ENCODE results near the gene PLPP4. TPM values are rescaled to one million over a fixed set of nuclear protein-coding genes. Genes with fewer than 3 reads are reported as not detected.

PLPP4 gene
- total and polyA plus RNA-seq, 10 of the 15 experiments (the other 5 are each of a cell fraction or from before 2014, with no cell fraction given) = 0.08 to 3.1 (median 0.26) TPM; not detected in 3

DNA sequence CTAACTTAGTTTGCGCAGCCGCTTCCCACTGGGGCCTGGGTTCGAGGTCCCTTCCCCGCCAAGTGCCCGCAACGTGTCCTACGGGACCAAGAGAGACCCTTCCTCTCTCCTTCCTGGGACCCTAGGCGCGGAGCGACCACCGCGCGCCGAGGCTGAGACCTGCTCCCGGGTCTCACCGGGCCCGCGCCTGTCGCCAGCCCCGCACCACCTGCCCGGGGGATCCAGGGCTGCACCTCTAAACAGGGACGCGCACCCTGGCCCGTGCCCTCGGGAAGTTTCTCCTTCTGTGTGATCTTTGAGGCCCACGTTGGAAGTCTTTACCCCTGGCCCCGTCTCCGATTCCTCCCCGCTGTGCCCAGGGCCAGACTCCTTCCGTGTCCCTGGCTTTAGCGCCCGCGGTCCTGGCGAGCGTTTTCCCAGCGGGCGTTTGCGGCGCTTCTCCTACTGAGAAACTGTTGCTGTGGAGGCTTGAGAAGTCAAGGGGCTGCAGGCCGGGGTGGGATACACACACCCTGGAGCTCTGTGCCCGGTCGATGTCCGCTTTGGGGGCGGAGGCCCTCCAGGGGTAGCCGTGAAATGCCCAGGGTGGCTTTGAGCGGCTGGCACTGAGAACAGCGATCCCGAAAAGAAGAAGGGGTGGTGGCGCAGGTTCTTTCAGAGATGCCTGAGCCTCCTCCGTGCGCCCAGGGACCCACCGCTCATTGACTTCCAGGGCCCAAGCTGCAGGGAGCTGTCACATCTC lies 575 bp downstream of the PLPP4 start:
- ChIA-PET RAD21 (ENCODE audit: unreplicated experiment) (no interaction called here), POLR2A (no interaction called here), SMC1A (ENCODE audit: uncharacterized antibody, unreplicated experiment) (no interaction called here), CTCF (no interaction called here)
- DNase-seq (ENCODE audit: low read depth, low spot score) (no peak), FAIRE-seq (no peak), ATAC-seq (no peak)
- WGBS (ENCODE audit: insufficient coverage, insufficient replicate concordance, low lambda C conversion rate, missing lambda C conversion rate) = 71% methylated on average over 39 of the region's 52 CpGs
- in situ Hi-C loops (cut with MboI) (no loop called here), intact Hi-C loops (cut with micrococcal nuclease; ENCODE audit: unreplicated experiment) (no loop called here)
- no peak overlapping the region for H2AFZ ChIP-seq (ENCODE audit: control insufficient read depth, low read depth, low read length)
- no peak overlapping the region for H3K27ac ChIP-seq (ENCODE audit: control insufficient read depth, insufficient read depth)
- H3K9me3 ChIP-seq (replicated peaks; ENCODE audit: control insufficient read depth, insufficient read depth, low read length) = no peaks in the 10 kb centered on the region
- H3K9ac ChIP-seq (ENCODE audit: control insufficient read depth, insufficient read depth, low read length) = no peak overlapping the region
- no peaks in the 10 kb centered on the region for H4K20me1 ChIP-seq (ENCODE audit: control insufficient read depth, insufficient read depth)
- H3K4me2 ChIP-seq (ENCODE audit: control insufficient read depth, insufficient read depth) = no peak overlapping the region
- no TSS peak for BruUV-seq (replicated peaks)
- H3K79me2 ChIP-seq (ENCODE audit: control insufficient read depth, insufficient read depth, low read length) = no peaks in the 10 kb centered on the region
- H3K4me3 ChIP-seq = no peak overlapping the region
- H3K27me3 ChIP-seq (replicated peaks in 1 of 2; ENCODE audit: control insufficient read depth in 2 of 2, insufficient read depth in 2 of 2, low read length in 1 of 2) = peaks cover 5 to 11% of the 10 kb centered on the region in 2 experiments
- no peak for TF ChIP-seq KAT2A (conservative IDR thresholded peaks at IDR 0.05; ENCODE audit: control insufficient read depth, low read depth, low read length)
- no peak for TF ChIP-seq RFX5 (IDR thresholded peaks at IDR 0.05; ENCODE audit: low read depth, low read length)
- TF ChIP-seq CHD2 (IDR thresholded peaks at IDR 0.05; ENCODE audit: borderline replicate concordance, low read depth, low read length) = no peak
- no peak for TF ChIP-seq NFYA (IDR thresholded peaks at IDR 0.05; ENCODE audit: borderline replicate concordance, low read depth, low read length)
- no peak for TF ChIP-seq PAX5 (IDR thresholded peaks at IDR 0.05; ENCODE audit: borderline replicate concordance, low read depth, low read length)
- TF ChIP-seq, protein P1, sequence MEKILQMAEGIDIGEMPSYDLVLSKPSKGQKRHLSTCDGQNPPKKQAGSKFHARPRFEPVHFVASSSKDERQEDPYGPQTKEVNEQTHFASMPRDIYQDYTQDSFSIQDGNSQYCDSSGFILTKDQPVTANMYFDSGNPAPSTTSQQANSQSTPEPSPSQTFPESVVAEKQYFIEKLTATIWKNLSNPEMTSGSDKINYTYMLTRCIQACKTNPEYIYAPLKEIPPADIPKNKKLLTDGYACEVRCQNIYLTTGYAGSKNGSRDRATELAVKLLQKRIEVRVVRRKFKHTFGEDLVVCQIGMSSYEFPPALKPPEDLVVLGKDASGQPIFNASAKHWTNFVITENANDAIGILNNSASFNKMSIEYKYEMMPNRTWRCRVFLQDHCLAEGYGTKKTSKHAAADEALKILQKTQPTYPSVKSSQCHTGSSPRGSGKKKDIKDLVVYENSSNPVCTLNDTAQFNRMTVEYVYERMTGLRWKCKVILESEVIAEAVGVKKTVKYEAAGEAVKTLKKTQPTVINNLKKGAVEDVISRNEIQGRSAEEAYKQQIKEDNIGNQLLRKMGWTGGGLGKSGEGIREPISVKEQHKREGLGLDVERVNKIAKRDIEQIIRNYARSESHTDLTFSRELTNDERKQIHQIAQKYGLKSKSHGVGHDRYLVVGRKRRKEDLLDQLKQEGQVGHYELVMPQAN (conservative IDR thresholded peaks at IDR 0.05) = no peak
- TF ChIP-seq BCLAF1 (IDR thresholded peaks at IDR 0.05) = no peak
- TF ChIP-seq ZZZ3 (IDR thresholded peaks at IDR 0.05; ENCODE audit: control insufficient read depth, insufficient read length, low read depth) = no peak
- no peak for TF ChIP-seq MYC (IDR thresholded peaks at IDR 0.05; ENCODE audit: insufficient read depth, insufficient read length, insufficient replicate concordance, low read length, severe bottlenecking)
- no peak for TF ChIP-seq POU2F2 (IDR thresholded peaks at IDR 0.05; ENCODE audit: borderline replicate concordance, low read depth, low read length)
- TF ChIP-seq FOS (IDR thresholded peaks at IDR 0.05; ENCODE audit: borderline replicate concordance, extremely low read depth, insufficient read length) = no peak
- TF ChIP-seq MTA2 (IDR thresholded peaks at IDR 0.05; ENCODE audit: low read depth) = no peak
- TF ChIP-seq ZNF24 (IDR thresholded peaks at IDR 0.05) = no peak
- no peak for TF ChIP-seq RELA (IDR thresholded peaks at IDR 0.05; ENCODE audit: borderline replicate concordance, partially characterized antibody)
- no peaks in the 10 kb centered on the region for H3K36me3 ChIP-seq (ENCODE audit: control insufficient read depth in 2 of 2, insufficient read depth in 2 of 2, low read length in 1 of 2)
- H3K4me1 ChIP-seq (ENCODE audit: control insufficient read depth, insufficient read depth, low read length) = no peaks in the 10 kb centered on the region

All from GM12878 (cell line).